Uterus (tissue), 4 donors: ENCODE results near the gene NCBP3. TPM values are rescaled to one million over a fixed set of nuclear protein-coding genes. Genes with fewer than 3 reads are reported as not detected.

Experiments
- DNase-seq, 2 donors: peaks; one replicate each; pipeline ENCODE4 v3.0.0-alpha.2; 2019 to 2020
- H3K27ac ChIP-seq, 2 donors: fragments of 200-600 bp; sonication (generic); 1 replicate in 1 of 2; 2 replicates in 1 of 2; pipeline ENCODE4 v1.5.1; 2016 to 2018
- H3K27me3 ChIP-seq, 2 donors: fragments of 200-600 bp; sonication (generic); one replicate each; pipeline ENCODE4 v1.5.1; 2018 to 2019; ENCODE audit warnings: control low read depth in 1 of 2
- H3K36me3 ChIP-seq, 2 donors: fragments of 200-600 bp; sonication (generic); one replicate each; pipeline ENCODE4 v1.5.1; 2019; ENCODE audit warnings: control low read depth in 1 of 2
- H3K4me1 ChIP-seq, 2 donors: fragments of 200-600 bp; sonication (generic); one replicate each; pipeline ENCODE4 v1.5.1; 2018 to 2019; ENCODE audit warnings: control low read depth in 1 of 2
- H3K4me3 ChIP-seq, 2 donors: fragments of 200-600 bp; sonication (generic); 1 replicate in 1 of 2; 2 replicates in 1 of 2; pipeline ENCODE4 v1.5.1; 2018 to 2019; ENCODE audit warnings: mild to moderate bottlenecking in 1 of 2
- H3K9me3 ChIP-seq, 2 donors: fragments of 200-600 bp; sonication (generic); one replicate each; pipeline ENCODE4 v1.5.1; 2019; ENCODE audit warnings: control low read depth in 1 of 2
- CTCF ChIP-seq, 4 experiments: fragments of 200-600 bp in 2 of 4; fragments of 450-650 bp in 2 of 4; sonication (generic) in 2 of 4; IDR thresholded peaks; one replicate each; pipeline ENCODE4 v1.5.1; 2016 to 2019; ENCODE audit warnings: antibody characterized with exemption in 4 of 4, mild to moderate bottlenecking in 2 of 4, moderate library complexity in 1 of 4
- POLR2A ChIP-seq, 2 donors: fragments of 450-650 bp; IDR thresholded peaks; one replicate each; pipeline ENCODE4 v1.6.1; 2016; ENCODE audit warnings: antibody characterized with exemption in 2 of 2, mild to moderate bottlenecking in 1 of 2, moderate library complexity in 1 of 2
- intact Hi-C: fragments of 100-400 bp; cut with DNase I; formaldehyde crosslinking; loops from one replicate; pipeline ENCODE4 v1.15.1; 2023; ENCODE audit warnings: low total_unique reads
- total RNA-seq, 4 donors: library from RNA; depleted of rRNA in 3 of 4; stranded (reverse); fragments of >200 nt in 3 of 4; gene quantifications; one replicate each; pipeline versions ENCODE4 v1.1.0 to v1.2.4, GENCODE V29; 2014 to 2023
- donor health status: DM: yes; HTN: yes; CAD: no.

NCBP3 gene
- total RNA-seq, 4 donors from 2014 or later: 16.5 to 46.7 (median 30.1) TPM

- TF ChIP-seq CTCF (IDR thresholded peaks at IDR 0.05) (no peak), POLR2A (IDR thresholded peaks at IDR 0.05) (no peak)
- H3K4me1 ChIP-seq: peaks cover 8 to 41% of the 10 kb centered on the region in 2 donors
- H3K27me3 ChIP-seq: no peaks in the 10 kb centered on the region
- H3K9me3 ChIP-seq: no peaks in the 10 kb centered on the region
- intact Hi-C loops: no loop called here
- DNase-seq: no peak
- no peak overlapping the region for H3K4me3 ChIP-seq
- no peaks in the 10 kb centered on the region for H3K36me3 ChIP-seq
- peak overlapping the region; percentile 96 to 97 for H3K27ac ChIP-seq
Observed at GRCh38 chr17:3887394-3887793, 41.3 kb upstream of the NCBP3 start.

- DNase-seq: no peak
- H3K27ac ChIP-seq: peak overlapping the region; percentile 96 to 97
- H3K9me3 ChIP-seq: no peaks in the 10 kb centered on the region
- no peaks in the 10 kb centered on the region for H3K36me3 ChIP-seq
- no peak for TF ChIP-seq CTCF (IDR thresholded peaks at IDR 0.05)
- TF ChIP-seq POLR2A (IDR thresholded peaks at IDR 0.05): no peak
- no peaks in the 10 kb centered on the region for H3K27me3 ChIP-seq
- no peak overlapping the region for H3K4me3 ChIP-seq
- peaks cover 8 to 41% of the 10 kb centered on the region in 2 donors for H3K4me1 ChIP-seq
- intact Hi-C loops: no loop called here
Observed at GRCh38 chr17:3886776-3887175, 40.7 kb upstream of the NCBP3 start.

GRCh38 chr17:3885970-3886369, 39.9 kb upstream of the NCBP3 start:
- Histone ChIP-seq H3K36me3 (no peaks in the 10 kb centered on the region), H3K4me3 (no peak overlapping the region), H3K4me1 (peaks cover 8 to 35% of the 10 kb centered on the region in 2 donors), H3K9me3 (no peaks in the 10 kb centered on the region), H3K27me3 (no peaks in the 10 kb centered on the region), H3K27ac (no peak overlapping the region)
- no peak for TF ChIP-seq CTCF (IDR thresholded peaks at IDR 0.05)
- no peak for TF ChIP-seq POLR2A (IDR thresholded peaks at IDR 0.05)
- no peak for DNase-seq
- intact Hi-C loops: no loop called here

GRCh38 chr17:3885271-3885670, 39.2 kb upstream of the NCBP3 start:
- intact Hi-C loops: no loop called here
- Histone ChIP-seq H3K4me1 (peaks cover 8 to 28% of the 10 kb centered on the region in 2 donors), H3K27me3 (no peaks in the 10 kb centered on the region), H3K27ac (no peak overlapping the region), H3K4me3 (no peak overlapping the region), H3K9me3 (no peaks in the 10 kb centered on the region), H3K36me3 (no peaks in the 10 kb centered on the region)
- TF ChIP-seq CTCF (IDR thresholded peaks at IDR 0.05) (no peak), POLR2A (IDR thresholded peaks at IDR 0.05) (no peak)
- no peak for DNase-seq

GRCh38 chr17:3884188-3884587, 38.1 kb upstream of the NCBP3 start:
- Histone ChIP-seq H3K27ac (no peak overlapping the region), H3K4me1 (peaks cover 8 to 19% of the 10 kb centered on the region in 2 donors), H3K9me3 (no peaks in the 10 kb centered on the region), H3K4me3 (no peak overlapping the region), H3K36me3 (no peaks in the 10 kb centered on the region), H3K27me3 (no peaks in the 10 kb centered on the region)
- no peak for DNase-seq
- intact Hi-C loops: no loop called here
- TF ChIP-seq POLR2A (IDR thresholded peaks at IDR 0.05) (no peak), CTCF (IDR thresholded peaks at IDR 0.05) (no peak)
